ENCODE results near the gene MAPK10.

Gene MAPK10

GRCh38 chr4:86359944-86360478 is at the start of gene MAPK10:
Gene MAPK10, minus strand, starts transcription at chr4:86360053.
- DNase-seq: peak; percentile 87

GRCh38 chr4:86403575-86403974 is 43.7 kb upstream of the MAPK10 start:
- no peak for DNase-seq

GRCh38 chr4:86401826-86402225 is 42.0 kb upstream of the MAPK10 start:
- DNase-seq: no peak

- no peak for DNase-seq
Measured at GRCh38 chr4:86400216-86400615, 40.4 kb upstream of the MAPK10 start.

- DNase-seq: no peak
Measured at GRCh38 chr4:86398187-86398586, 38.3 kb upstream of the MAPK10 start.

- no peak for DNase-seq
Measured at GRCh38 chr4:86393749-86394148, 33.9 kb upstream of the MAPK10 start.

GRCh38 chr4:86389664-86390063 is 29.8 kb upstream of the MAPK10 start:
- no peak for DNase-seq

- DNase-seq: no peak
Measured at GRCh38 chr4:86388252-86388651, 28.4 kb upstream of the MAPK10 start.

- no peak for DNase-seq
Measured at GRCh38 chr4:86386817-86387415, 27.1 kb upstream of the MAPK10 start.

GRCh38 chr4:86386201-86386600 is 26.3 kb upstream of the MAPK10 start:
- DNase-seq: no peak

GRCh38 chr4:86381431-86381830 is 21.6 kb upstream of the MAPK10 start:
- no peak for DNase-seq

- no peak for DNase-seq
Measured at GRCh38 chr4:86380181-86380724, 20.4 kb upstream of the MAPK10 start.

GRCh38 chr4:86376850-86377249 is 17.0 kb upstream of the MAPK10 start:
- no peak for DNase-seq

GRCh38 chr4:86368433-86368832 is 8.6 kb upstream of the MAPK10 start:
- no peak for DNase-seq

GRCh38 chr4:86367577-86367976 is 7.7 kb upstream of the MAPK10 start:
- DNase-seq: no peak

- DNase-seq: no peak
Measured at GRCh38 chr4:86366920-86367319, 7.1 kb upstream of the MAPK10 start.

- DNase-seq: no peak
Measured at GRCh38 chr4:86362510-86362909, 2.7 kb upstream of the MAPK10 start.

- DNase-seq: no peak
Measured at GRCh38 chr4:86358257-86358656, 1.6 kb downstream of the MAPK10 start.

GRCh38 chr4:86357608-86358007 is 2.2 kb downstream of the MAPK10 start:
- no peak for DNase-seq

- DNase-seq: no peak
Measured at GRCh38 chr4:86356425-86357210, 3.2 kb downstream of the MAPK10 start.

GRCh38 chr4:86354390-86354789 is 5.5 kb downstream of the MAPK10 start:
- DNase-seq: no peak

- DNase-seq: no peak
Measured at GRCh38 chr4:86346320-86346719, 13.5 kb downstream of the MAPK10 start.

GRCh38 chr4:86344127-86344526 is 15.7 kb downstream of the MAPK10 start:
- DNase-seq: no peak

- DNase-seq: no peak
Measured at GRCh38 chr4:86338989-86339388, 20.9 kb downstream of the MAPK10 start.

Measured in NCI-H1436 treated with DMSO at 0.1 percent for 48 hours (cell line).